SH-SY5Y (cell line): Measurements from ENCODE around the gene NAALADL2.

ENCODE experiments used
- GATA2 ChIP-seq: IDR thresholded peaks from 2 replicates; pipeline ENCODE4 v1.6.1; 2011; ENCODE audit warnings: mild to moderate bottlenecking, low read depth, low read length
- GATA3 ChIP-seq: IDR thresholded peaks from 2 replicates; pipeline ENCODE4 v1.6.1; 2011; ENCODE audit warnings: low read depth, mild to moderate bottlenecking, low read length, moderate library complexity

DNA sequence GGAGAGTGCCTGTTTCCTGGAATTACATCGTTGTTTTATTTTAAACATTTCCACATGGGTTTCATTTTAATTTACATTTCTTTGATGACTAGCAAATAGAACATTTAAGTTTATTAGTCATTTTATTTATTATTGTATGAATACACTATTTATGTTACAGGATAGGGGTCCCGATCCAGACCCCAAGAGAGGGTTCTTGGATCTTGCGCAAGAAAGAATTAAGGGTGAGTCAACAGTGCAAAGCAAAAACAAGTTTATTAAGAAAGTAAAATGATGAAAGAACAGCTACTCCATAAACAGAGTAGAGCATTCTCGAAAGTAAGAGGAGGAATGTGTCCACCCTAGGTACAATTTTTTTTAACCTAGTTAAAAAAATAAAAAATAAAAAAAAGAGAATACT, 539.5 kb downstream of the NAALADL2 start:
- no peak for TF ChIP-seq GATA3
- TF ChIP-seq GATA2, result no peak
